HepG2 (cell line): ENCODE results near the gene SLC38A3. TPM values are rescaled to one million over a fixed set of nuclear protein-coding genes. Genes with fewer than 3 reads are reported as not detected.
A peak's percentile ranks its signal among the peaks of the same experiment; 100 is the strongest.

Source experiments
- ELF1 ChIP-seq: sonication (generic); formaldehyde crosslinking; IDR thresholded peaks from 2 replicates; pipeline ENCODE4 v1.4.0; 2020; ENCODE audit warnings: missing genetic modification reagents
- KLF6 ChIP-seq: IDR thresholded peaks from 2 replicates; pipeline ENCODE4 v1.8.0; 2016; ENCODE audit warnings: missing biosample characterization, missing genetic modification reagents
- REPIN1 ChIP-seq: sonication (generic); formaldehyde crosslinking; IDR thresholded peaks from 2 replicates; pipeline ENCODE4 v1.8.0; 2022; ENCODE audit warnings: missing genetic modification reagents, low read depth, mild to moderate bottlenecking, borderline replicate concordance
- SALL1 ChIP-seq: sonication (generic); formaldehyde crosslinking; IDR thresholded peaks from 2 replicates; pipeline ENCODE4 v1.8.0; 2022; ENCODE audit warnings: mild to moderate bottlenecking, missing genetic modification reagents
- THRA ChIP-seq: sonication (generic); formaldehyde crosslinking; IDR thresholded peaks from 2 replicates; pipeline ENCODE4 v1.4.0; 2020; ENCODE audit warnings: missing genetic modification reagents, borderline replicate concordance
- ZFP37 ChIP-seq: sonication (generic); formaldehyde crosslinking; IDR thresholded peaks from 2 replicates; pipeline ENCODE4 v1.4.0; 2020; ENCODE audit warnings: missing genetic modification reagents, borderline replicate concordance
- ZHX2 ChIP-seq, 2 experiments: sonication (generic) in 1 of 2; formaldehyde crosslinking in 1 of 2; IDR thresholded peaks; 2 replicates each; pipeline versions ENCODE4 v1.6.1 to v1.9.0; 2014 to 2022; ENCODE audit warnings: antibody characterized with exemption in 1 of 2, borderline replicate concordance in 1 of 2, inconsistent platforms in 1 of 2, low read depth in 1 of 2, missing genetic modification reagents in 1 of 2
- ZNF280D ChIP-seq: sonication (generic); formaldehyde crosslinking; IDR thresholded peaks from 2 replicates; pipeline ENCODE4 v1.5.1; 2020; ENCODE audit warnings: mild to moderate bottlenecking, missing genetic modification reagents
- ZNF574 ChIP-seq: sonication (generic); formaldehyde crosslinking; IDR thresholded peaks from 2 replicates; pipeline ENCODE4 v1.4.0; 2020; ENCODE audit warnings: missing genetic modification reagents
- ZNF660 ChIP-seq: sonication (generic); formaldehyde crosslinking; IDR thresholded peaks from 2 replicates; pipeline ENCODE4 v1.5.1; 2020; ENCODE audit warnings: mild to moderate bottlenecking, low read depth, missing genetic modification reagents, borderline replicate concordance
- ZNF75D ChIP-seq: sonication (generic); formaldehyde crosslinking; IDR thresholded peaks from 2 replicates; pipeline ENCODE4 v1.8.1; 2023; ENCODE audit warnings: missing genetic modification reagents, mild to moderate bottlenecking, borderline replicate concordance
- ZSCAN21 ChIP-seq: sonication (generic); formaldehyde crosslinking; IDR thresholded peaks from 2 replicates; pipeline ENCODE4 v1.8.0; 2022; ENCODE audit warnings: mild to moderate bottlenecking, missing genetic modification reagents, moderate library complexity, borderline replicate concordance
- ZSCAN25 ChIP-seq: sonication (generic); formaldehyde crosslinking; IDR thresholded peaks from 2 replicates; pipeline ENCODE4 v1.8.0; 2022; ENCODE audit warnings: mild to moderate bottlenecking, missing genetic modification reagents
- ZZZ3 ChIP-seq: sonication (generic); formaldehyde crosslinking; IDR thresholded peaks from 2 replicates; pipeline ENCODE4 v1.4.0; 2020; ENCODE audit warnings: missing genetic modification reagents, mild to moderate bottlenecking, borderline replicate concordance
- polyA plus RNA-seq, 8 experiments: library from polyadenylated mRNA; depleted of rRNA in 3 of 8; stranded (reverse) in 7 of 8; unstranded in 1 of 8; fragments of >200 nt; fragmentation: Illumina TruSeq in 4 of 8; extraction: Trizol in 4 of 8; gene quantifications; 2 replicates each; pipeline versions ENCODE4 v1.2.1 to v1.2.3, GENCODE V29; 2011 to 2016; ENCODE audit warnings: low read depth in 4 of 8, missing spikeins in 1 of 8, mixed read lengths in 1 of 8; ENCODE audit not compliant: insufficient read depth in 1 of 8
- total RNA-seq, 5 experiments: library from RNA; depleted of rRNA; stranded (reverse); fragments of >200 nt; fragmentation: Illumina TruSeq; extraction: Trizol; gene quantifications; 2 replicates each; pipeline ENCODE4 v1.2.3, GENCODE V29; 2016; ENCODE audit warnings: low read depth in 1 of 5

The SLC38A3 gene
- total and polyA plus RNA-seq, 2 of the 13 experiments (the other 11 are each of a cell fraction or from before 2014, with no cell fraction given): 29.8 to 164 TPM

- 0 out of 2 replicates have a peak, but pooled peaks have one; percentile 19 for TF ChIP-seq ZHX2 (IDR thresholded peaks at IDR 0.05; ENCODE audit: low read depth)
- 0 out of 2 replicates have a peak, but pooled peaks have one; percentile 44 for TF ChIP-seq ZHX2 (CRISPR knock-in tag; IDR thresholded peaks at IDR 0.05; ENCODE audit: borderline replicate concordance)
- peak; percentile 83 for TF ChIP-seq THRA (CRISPR knock-in tag)
- TF ChIP-seq KLF6 (CRISPR knock-in tag): peak; percentile 85
- peak; percentile 46; the same call in 1 of the 2 replicates for TF ChIP-seq ZZZ3
- peak; percentile 83 for TF ChIP-seq ZNF574
- TF ChIP-seq ZNF75D (CRISPR knock-in tag): no peak
- peak; percentile 92 for TF ChIP-seq ZNF280D (CRISPR knock-in tag)
- peak; percentile 89 for TF ChIP-seq ZSCAN21 (CRISPR knock-in tag)
- TF ChIP-seq ELF1: peak; percentile 7; the same call in 1 of the 2 replicates
- TF ChIP-seq REPIN1: peak; percentile 88
- peak; percentile 92 for TF ChIP-seq ZFP37 (CRISPR knock-in tag)
- TF ChIP-seq SALL1 (CRISPR knock-in tag): peak; percentile 82
- TF ChIP-seq ZNF660 (CRISPR knock-in tag): no peak
- TF ChIP-seq ZSCAN25 (CRISPR knock-in tag): peak; percentile 56; the same call in 1 of the 2 replicates
Measured at GRCh38 chr3:50195501-50196252, 9.4 kb upstream of the SLC38A3 start (continued).
